Stimulated activated CD8-positive, alpha-beta memory T cell treated with anti-CD3 and anti-CD28 coated beads, Interleukin-12 subunit alpha, Interleukin-12 subunit beta, amount 100 ng/mL, for 1 hour (primary cell): ENCODE data around the gene ABL1.

Experiments used
- DNase-seq: peaks from one replicate; pipeline ENCODE4 v3.0.0-alpha.2; 2020; ENCODE audit warnings: low read depth

ABL1 gene

GRCh38 chr9:130872508-130872907 lies 37.5 kb downstream of the ABL1 start:
- DNase-seq, result no peak

- DNase-seq, result no peak
Measured at GRCh38 chr9:130872912-130873503, 38.0 kb downstream of the ABL1 start.

DNA sequence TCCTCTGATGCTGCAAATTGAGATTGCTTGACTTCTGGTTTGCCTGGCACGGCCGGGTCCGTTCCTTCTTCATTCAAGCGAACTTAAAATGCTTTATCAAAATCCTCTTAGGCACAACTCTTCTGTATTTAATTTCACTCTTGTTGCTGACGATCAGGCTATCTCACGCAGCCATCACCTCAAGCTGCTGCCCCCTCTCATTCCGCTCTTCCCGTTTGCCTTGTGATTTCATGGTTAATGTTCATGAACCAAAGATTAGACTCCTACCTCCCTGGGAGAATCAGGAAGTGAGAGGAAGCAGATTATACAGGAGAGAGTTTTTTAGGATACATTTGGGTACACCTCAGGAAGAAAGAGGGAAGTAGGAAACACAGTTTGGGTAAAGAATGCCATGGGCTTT lies 38.9 kb downstream of the ABL1 start:
- no peak for DNase-seq

DNA sequence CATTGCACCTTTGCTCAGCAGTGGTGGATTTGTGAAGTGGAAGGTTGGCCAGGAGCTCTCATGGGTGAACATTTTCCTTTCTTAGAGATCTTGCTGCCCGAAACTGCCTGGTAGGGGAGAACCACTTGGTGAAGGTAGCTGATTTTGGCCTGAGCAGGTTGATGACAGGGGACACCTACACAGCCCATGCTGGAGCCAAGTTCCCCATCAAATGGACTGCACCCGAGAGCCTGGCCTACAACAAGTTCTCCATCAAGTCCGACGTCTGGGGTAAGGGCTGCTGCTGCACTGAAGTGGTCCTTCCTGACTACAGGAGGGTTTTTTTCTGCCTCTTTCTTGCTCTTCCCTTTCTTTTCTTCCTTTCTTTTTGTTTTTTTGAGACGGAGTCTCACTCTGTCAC lies 39.7 kb downstream of the ABL1 start:
- no peak for DNase-seq

- no peak for DNase-seq
Measured at GRCh38 chr9:130877300-130877699, 42.2 kb downstream of the ABL1 start.

DNA sequence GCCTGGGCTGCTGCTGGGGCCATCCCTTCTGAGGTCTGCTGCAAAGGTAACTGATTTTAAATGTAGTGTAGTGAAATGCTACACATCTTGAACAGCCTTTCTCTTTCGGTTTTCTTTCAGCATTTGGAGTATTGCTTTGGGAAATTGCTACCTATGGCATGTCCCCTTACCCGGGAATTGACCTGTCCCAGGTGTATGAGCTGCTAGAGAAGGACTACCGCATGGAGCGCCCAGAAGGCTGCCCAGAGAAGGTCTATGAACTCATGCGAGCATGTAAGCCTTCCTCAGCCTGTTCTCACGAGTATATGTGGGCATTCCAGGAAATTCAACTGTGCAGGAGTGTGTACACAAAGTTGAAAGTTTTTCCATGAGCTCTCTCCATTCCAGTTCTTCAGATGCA lies 43.2 kb downstream of the ABL1 start:
- DNase-seq, result no peak

DNA sequence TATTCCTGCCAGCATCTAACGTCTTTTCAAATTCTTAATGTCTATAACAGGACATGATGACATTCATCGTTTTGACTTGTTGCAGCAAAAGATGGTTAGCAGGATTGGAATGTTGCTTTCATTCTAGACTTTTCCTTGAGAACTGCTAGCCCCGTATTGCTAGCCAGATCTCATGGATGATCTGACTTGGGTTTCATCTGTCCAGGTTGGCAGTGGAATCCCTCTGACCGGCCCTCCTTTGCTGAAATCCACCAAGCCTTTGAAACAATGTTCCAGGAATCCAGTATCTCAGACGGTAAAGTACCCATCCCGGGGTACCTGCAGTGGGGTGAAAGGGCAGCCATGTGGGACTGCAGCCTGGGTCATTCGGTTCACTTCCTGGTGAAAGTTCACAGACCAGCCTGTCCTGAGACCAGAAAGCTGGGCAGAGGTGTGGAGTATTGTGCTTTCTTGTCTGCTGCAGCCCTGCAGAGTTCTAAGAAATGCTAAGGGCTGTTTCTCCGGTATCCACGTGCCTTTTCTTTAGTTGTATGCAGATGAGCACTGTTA lies 44.9 kb downstream of the ABL1 start:
- DNase-seq, result no peak

GRCh38 chr9:130880599-130881220 lies 45.7 kb downstream of the ABL1 start:
- no peak for DNase-seq

- DNase-seq, result no peak
Measured at GRCh38 chr9:130881516-130881915, 46.5 kb downstream of the ABL1 start.

DNA sequence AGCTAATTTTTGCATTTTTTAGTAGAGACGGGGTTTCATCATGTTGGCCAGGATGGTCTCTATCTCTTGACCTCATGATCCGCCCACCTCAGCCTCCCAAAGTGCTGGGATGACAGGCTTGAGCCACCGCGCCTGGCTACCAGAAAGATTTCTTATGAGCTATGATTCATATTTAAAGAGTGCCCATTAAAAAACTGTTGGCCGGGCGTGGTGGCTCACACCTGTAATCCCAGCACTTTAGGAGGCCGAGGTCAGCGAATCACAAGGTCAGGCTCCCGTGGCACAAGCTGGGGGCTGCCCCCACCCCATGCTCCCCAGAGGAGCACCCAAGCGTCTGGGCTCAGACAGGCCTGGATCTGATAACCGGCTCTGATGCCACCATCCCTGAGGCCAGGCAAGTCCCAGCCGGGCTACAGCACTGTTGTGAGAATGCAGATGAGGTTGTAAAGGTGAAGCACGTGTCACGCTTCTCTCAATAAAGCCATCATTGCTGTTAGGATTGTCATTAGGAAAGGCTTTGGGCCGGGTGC lies 47.7 kb downstream of the ABL1 start:
- no peak for DNase-seq

GRCh38 chr9:130883479-130883878 lies 48.4 kb downstream of the ABL1 start:
- no peak for DNase-seq

- no peak for DNase-seq
Measured at GRCh38 chr9:130884111-130884531, 49.1 kb downstream of the ABL1 start.

DNA sequence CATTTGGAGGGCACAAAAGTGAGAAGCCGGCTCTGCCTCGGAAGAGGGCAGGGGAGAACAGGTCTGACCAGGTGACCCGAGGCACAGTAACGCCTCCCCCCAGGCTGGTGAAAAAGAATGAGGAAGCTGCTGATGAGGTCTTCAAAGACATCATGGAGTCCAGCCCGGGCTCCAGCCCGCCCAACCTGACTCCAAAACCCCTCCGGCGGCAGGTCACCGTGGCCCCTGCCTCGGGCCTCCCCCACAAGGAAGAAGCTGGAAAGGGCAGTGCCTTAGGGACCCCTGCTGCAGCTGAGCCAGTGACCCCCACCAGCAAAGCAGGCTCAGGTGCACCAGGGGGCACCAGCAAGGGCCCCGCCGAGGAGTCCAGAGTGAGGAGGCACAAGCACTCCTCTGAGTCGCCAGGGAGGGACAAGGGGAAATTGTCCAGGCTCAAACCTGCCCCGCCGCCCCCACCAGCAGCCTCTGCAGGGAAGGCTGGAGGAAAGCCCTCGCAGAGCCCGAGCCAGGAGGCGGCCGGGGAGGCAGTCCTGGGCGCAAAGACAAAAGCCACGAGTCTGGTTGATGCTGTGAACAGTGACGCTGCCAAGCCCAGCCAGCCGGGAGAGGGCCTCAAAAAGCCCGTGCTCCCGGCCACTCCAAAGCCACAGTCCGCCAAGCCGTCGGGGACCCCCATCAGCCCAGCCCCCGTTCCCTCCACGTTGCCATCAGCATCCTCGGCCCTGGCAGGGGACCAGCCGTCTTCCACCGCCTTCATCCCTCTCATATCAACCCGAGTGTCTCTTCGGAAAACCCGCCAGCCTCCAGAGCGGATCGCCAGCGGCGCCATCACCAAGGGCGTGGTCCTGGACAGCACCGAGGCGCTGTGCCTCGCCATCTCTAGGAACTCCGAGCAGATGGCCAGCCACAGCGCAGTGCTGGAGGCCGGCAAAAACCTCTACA lies 49.8 kb downstream of the ABL1 start:
- DNase-seq, result no peak

GRCh38 chr9:130885484-130886375 lies 50.7 kb downstream of the ABL1 start:
- no peak for DNase-seq

GRCh38 chr9:130886981-130887380 lies 51.9 kb downstream of the ABL1 start:
- DNase-seq, result no peak

- no peak for DNase-seq
Measured at GRCh38 chr9:130887494-130888144, 52.6 kb downstream of the ABL1 start.

- DNase-seq, result no peak
Measured at GRCh38 chr9:130888146-130888885, 53.3 kb downstream of the ABL1 start.

- no peak for DNase-seq
Measured at GRCh38 chr9:130890124-130890523, 55.1 kb downstream of the ABL1 start.

DNA sequence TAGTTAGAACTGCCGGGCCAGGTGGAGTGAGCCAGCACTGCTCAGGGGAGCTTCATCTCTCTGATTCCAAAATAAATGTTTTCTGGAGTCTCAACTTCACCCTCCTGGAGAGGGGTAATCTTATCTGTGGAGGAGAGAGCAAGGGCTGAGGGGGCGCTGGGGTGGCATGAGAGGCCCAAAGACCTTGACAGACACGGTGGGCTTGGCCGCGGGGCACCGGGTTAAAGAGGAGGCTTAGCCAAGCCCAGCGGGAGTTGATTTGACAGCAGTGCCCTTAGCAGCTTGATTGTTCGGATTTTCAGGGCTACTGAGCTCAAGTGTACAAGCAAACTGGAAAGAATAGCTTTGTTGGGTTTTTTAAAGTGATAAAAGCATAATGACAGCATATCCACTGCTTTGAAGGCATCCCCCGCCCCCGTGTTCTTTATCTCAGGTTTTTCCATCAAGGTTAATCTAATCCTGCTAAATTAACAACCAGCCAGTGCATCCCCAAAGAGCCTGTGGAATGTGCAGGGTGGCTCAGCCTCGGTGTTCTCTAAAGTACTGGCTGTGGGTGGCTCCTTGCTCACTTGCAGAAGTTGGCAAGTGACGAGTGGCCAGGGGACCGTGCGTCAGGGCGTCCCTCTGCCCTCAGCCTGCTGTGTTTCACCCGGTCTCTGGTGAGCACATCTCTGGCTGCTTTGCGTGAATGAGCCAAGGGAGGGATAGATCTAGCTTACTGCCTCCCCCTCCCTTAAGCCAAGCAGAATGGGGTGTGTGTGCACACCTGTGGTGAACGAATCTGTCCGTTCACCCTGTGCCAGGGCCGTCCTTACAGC lies 56.0 kb downstream of the ABL1 start:
- DNase-seq, result no peak
